Measurements from ENCODE around the gene RRP1.

Gene RRP1, protein sequence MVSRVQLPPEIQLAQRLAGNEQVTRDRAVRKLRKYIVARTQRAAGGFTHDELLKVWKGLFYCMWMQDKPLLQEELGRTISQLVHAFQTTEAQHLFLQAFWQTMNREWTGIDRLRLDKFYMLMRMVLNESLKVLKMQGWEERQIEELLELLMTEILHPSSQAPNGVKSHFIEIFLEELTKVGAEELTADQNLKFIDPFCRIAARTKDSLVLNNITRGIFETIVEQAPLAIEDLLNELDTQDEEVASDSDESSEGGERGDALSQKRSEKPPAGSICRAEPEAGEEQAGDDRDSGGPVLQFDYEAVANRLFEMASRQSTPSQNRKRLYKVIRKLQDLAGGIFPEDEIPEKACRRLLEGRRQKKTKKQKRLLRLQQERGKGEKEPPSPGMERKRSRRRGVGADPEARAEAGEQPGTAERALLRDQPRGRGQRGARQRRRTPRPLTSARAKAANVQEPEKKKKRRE

DNA sequence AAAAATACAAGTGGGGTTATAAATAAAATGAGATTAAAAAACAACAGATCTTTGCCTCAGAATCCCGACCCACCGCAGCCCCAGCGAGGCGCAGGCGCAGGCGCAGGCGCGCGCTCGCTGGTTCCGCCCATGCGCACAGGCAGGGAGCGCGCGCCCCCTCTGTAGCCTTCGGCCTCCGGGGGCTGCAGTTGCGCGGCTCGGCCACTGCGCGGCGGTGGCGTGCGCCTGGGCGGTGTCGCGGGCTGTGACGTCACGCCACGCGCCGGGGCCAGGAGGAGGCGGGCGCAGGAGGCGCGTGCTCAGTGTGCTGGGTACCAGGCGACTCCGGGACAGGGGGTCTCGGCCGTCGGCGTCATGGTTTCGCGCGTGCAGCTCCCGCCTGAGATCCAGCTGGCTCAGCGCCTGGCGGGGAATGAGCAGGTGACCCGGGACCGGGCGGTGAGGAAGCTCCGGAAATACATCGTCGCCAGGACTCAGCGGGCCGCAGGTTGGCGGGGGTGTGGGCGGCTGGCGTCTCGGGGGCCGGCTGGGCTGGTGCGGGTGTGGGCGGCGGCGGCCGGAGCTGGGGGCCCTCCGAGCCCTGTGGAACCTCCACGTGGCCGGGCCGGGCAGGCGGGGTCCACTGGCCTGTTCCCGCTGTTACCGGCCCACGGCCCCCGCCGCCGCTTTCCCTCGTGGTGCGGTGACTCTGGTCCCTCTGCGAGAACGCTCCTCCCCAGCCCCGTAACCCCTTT, at the start of gene RRP1:
TSS of gene RRP1 (plus strand) at position 302 of the 734 bp plus-strand sequence. CDS start at position 355, 53 bp downstream.
- peak; percentile 89 to 90 for DNase-seq (ENCODE audit: low read depth in 2 of 2)

GRCh38 chr21:43739621-43740435, 49.5 kb upstream of the RRP1 start:
- DNase-seq (ENCODE audit: low read depth in 2 of 2), result no peak

DNA sequence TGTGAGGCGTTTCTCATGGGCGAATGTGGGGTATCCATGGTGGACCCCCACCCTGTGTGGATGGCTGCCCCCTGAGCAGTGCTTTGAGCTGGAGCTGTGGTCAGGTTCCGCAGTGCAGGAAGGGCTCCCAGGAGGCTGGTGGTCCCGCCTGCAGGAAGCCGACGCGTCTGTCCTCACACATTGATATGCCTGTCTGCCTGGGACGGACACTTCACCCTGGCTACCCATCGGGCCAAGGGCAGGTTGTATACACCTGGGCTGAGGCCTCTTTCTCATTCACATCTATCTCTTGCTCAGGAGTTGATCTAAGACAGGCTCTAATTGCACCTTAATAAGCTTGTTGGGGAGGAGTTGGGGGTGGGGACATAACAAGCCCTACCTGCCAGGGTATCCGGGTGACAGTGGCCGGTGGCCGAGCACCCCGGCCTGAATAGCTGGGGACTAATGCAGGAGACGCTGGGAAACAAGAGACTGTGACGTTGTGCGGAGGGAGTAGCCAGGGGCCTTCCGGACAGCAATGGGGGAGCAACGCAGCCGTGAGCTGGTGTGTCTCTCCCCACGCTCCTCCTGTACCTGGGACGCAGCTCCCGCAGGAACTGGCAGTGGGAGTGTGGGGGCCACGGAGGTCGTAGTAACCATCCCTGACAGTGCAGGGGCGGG, 48.8 kb upstream of the RRP1 start:
- no peak for DNase-seq (ENCODE audit: low read depth in 2 of 2)

DNA sequence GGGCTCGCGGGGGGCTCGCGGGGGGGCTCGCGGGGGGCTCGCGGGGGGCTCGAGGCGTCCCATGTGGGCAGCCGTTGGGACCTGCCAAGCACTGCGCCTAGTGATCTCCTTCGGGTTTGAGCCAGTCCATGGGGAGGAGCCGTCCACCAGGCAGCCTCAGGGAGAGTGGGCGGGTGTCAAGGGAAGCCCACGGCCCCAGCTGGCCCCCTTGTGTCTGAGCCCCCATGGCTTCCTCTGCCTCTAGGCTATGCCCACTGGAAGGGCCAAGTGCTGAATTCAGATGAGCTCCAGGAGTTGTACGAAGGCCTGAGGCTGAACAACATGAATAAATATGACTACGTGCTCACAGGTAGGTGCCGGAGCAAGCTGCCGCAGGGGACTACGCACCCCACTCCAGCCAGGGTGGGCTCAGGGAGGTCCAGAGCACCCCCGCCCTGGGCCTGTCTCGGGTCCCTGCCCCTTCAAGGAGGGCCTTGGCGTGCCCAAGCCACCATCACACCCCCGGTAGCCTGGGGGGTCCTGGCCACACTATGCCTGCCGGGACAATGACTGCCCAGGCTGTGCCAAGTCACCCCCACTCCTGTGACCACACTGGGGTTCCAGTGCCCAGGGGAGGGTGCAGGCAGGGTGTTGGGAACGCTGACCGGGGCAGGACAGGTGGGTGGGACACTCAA, 47.8 kb upstream of the RRP1 start:
- no peak for DNase-seq (ENCODE audit: low read depth in 2 of 2)

DNA sequence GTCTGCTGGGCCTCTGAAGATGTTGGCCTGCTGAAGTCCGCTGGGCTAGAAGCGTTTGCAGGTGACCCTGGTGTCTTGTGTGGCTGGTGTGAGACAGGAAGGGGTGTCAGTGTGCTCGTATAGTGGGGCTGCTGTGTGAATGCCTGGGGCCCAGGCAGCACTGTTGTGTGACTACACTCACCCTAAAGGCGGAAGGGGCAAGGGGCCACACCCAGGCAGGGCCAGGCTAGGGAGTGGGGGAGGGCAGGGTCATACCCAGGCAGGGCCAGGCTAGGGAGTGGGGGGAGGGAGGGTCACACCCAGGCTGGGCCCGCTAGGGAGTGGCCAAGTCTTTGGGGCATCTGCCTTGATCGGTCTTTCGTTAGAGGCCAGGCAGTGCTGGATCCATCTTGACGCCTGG, 45.4 kb upstream of the RRP1 start:
- no peak for DNase-seq (ENCODE audit: low read depth in 2 of 2)

DNA sequence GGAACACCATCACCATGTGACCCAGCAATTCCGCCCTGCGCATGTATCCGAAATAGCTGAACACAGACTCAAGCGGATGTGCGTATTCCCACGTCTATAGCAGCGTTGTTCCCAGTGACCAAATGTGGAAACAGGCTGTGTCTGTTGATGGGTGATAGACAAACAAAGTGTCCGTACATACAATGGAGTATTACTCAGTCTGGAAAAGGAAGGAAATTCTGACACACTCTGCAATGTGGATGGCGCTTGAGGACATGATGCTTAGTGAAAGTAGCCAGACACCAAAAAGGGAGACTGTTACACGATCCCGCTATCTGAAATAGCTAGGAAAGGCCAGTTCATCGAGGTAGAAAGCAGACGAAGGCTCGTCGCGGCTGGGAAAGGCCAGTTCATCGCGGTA, 44.7 kb upstream of the RRP1 start:
- no peak for DNase-seq (ENCODE audit: low read depth in 2 of 2)

DNA sequence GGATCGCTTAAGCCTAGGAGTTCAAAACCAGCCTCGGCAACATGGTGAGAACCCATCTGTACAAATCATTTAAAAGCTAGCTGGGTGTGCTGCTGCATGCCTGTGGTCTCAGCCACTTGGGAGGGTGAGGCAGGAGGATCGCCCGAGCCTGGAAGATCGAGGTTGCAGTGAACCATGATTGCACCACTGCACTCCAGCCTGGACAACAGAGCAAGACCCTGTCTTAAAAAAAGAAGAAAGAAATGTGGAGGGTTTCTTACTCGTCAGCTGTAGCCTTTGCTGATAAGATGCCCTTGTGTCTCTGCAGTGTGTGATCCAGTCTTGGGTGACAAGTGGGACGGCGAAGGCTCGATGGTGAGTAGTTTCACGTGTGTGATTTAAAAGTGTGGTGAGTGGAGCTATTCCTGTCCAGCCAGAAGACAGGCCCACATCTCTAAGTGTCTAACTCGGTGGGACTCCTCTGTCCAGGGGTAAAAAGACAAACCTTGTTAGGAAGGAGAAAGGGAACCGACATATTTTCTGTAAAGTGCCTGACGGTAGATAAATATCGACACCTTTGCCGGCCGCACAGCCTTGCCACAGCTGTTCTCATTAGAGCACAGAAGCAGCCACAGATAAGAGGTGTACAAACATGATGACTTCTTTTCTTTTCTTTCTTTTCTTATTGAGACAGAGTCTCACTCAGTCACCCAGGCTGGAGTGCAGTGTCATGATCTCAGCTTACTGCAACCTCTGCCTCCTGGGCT, 43.4 kb upstream of the RRP1 start:
- DNase-seq (ENCODE audit: low read depth in 2 of 2), result no peak

DNA sequence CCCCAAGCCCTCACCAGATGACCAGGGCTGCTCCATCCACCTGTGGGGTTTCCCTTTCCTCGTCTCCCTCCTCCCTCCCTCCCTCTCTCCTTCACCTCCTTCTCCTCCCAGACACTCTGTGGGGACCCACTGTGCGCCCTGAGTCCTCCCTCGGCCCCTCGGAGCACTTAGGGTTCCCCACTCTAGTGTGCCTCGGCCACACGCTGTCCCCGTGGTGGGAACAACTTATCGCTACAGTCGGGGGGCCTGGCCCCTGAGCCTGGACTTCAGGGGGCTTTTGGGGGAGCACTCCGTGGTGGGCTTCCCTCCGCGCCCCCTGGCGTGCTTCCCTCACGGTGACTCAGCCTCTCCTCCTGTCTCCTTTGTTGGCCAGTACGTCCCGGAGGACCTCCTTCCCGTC, 40.8 kb upstream of the RRP1 start:
- no peak for DNase-seq (ENCODE audit: low read depth in 2 of 2)

DNA sequence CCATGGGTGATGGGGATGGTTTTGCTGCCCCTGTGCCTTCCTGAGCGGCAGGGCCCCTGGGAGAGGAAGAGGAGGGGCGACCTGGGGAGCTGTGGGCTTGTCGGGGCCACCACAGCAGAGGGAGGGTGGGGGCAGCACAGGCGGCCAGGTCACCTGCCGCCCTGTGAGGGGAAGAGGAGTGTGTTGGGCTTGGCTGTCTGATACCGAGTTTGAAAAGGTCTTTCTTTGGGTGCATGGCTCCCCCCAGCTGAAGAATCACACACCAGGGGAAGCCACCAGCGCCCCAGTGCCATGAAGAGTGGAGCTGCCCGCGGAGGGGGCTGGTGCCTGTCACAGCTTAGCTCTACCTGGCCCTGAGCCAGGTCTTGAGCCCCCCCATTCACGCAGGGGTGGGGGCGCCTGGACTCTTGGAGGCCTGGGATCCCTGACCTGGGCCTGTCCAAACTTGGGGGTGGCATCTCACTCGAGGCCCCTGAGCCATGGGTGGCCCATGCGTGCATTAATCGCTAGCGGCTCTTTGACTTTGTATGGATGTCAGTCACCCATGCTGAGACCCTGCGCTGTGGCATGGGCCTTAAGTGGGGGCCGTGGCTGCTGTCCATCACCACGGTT, 39.6 kb upstream of the RRP1 start:
- no peak for DNase-seq (ENCODE audit: low read depth in 2 of 2)

DNA sequence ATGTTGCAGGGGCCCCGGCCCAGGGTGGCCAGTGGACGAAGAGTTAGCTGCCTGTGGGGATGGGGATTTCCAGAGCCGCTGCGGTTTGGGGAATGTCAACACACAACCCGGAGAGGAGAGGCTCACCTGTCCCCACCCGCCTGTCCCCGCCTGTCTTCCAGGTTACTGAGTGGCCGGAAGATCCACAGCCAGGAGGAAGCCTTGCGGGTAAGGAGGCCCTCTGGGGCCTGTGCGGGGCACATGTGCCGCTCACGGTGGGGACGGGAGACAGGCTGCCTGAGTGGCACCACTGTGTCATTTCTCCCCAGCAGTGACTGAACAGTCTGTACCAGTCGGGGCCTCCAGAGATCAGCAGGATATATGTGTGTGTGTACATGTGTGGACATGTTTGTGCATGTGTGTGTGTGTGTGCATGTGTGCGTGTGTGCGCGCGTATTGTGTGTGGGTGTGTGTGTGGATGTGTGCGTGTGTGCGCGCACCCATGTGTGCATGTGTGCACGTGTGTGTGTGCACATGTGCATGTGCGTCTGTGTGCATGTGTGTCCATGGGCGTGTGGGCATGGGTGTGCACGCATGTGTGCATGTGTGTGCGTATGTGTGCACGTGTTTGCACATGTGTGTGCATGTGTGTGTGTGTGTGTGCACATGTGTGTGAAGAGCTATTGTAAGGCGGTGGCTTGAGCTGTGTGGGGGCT, 38.9 kb upstream of the RRP1 start:
- no peak for DNase-seq (ENCODE audit: low read depth in 2 of 2)

- DNase-seq (ENCODE audit: low read depth in 2 of 2), result no peak
Observed at GRCh38 chr21:43751955-43752591, 37.3 kb upstream of the RRP1 start.

- no peak for DNase-seq (ENCODE audit: low read depth in 2 of 2)
Observed at GRCh38 chr21:43752758-43753438, 36.5 kb upstream of the RRP1 start.

DNA sequence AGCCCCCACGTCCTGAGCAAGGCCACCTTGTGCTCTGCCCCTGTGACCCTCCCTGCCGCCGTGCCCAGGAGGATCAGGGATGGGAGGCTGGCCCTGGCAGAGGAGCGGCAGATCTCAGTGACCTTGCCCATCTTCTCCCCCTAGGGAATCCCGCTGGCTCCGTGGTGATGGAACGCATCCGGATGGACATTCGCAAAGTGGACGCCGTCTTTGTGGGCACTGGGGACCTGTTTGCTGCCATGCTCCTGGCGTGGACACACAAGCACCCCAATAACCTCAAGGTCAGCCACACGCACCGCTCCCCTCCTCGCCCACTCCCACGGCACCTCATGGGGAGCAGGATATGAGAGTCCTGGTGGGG, 36.0 kb upstream of the RRP1 start:
- no peak for DNase-seq (ENCODE audit: low read depth in 2 of 2)

GRCh38 chr21:43754948-43755781, 34.2 kb upstream of the RRP1 start:
- no peak for DNase-seq (ENCODE audit: low read depth in 2 of 2)

- no peak for DNase-seq (ENCODE audit: low read depth in 2 of 2)
Observed at GRCh38 chr21:43755820-43756594, 33.4 kb upstream of the RRP1 start.

DNA sequence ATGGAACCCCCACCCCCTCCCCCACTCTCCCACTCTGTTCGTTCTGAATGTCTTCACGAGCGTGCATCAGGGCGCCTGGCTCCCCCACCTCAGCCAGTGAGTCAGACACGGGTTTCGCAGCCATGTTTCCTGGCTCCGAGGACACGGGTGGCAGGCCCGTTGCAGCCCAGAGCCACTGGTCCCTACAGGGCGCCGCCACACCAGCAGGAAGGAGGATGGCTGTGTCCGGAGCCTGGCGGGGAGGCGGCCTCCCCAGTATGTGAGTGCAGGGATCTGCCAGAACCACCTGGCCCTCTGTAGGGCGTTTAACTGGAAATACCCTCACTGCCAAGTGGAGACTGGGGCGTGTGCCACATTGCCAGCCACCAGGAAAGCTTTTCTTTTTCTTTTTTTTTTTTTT, 31.8 kb upstream of the RRP1 start:
- DNase-seq (ENCODE audit: low read depth in 2 of 2), result no peak
